ENCODE measurements around the gene STX8. TPM values are rescaled to one million over a fixed set of nuclear protein-coding genes. Genes with fewer than 3 reads are reported as not detected.
A peak's percentile ranks its signal among the peaks of the same experiment; 100 is the strongest.
"Not testable (repeated sequence)": the region's sequence is repeated elsewhere in the genome, so short reads cannot be mapped to it uniquely, and the experiment has no call there.

The STX8 gene
- total RNA-seq, 1 experiment from 2014 or later: 103 TPM

- H3K9me3 ChIP-seq: no peaks in the 10 kb centered on the region
- H3K27me3 ChIP-seq: no peaks in the 10 kb centered on the region
- no peak overlapping the region for H3K4me3 ChIP-seq
- H3K36me3 ChIP-seq: no peaks in the 10 kb centered on the region
- no peak for DNase-seq
These were observed 214.2 kb downstream of the STX8 start for GRCh38 chr17:9361188-9361955.

- Histone ChIP-seq H3K9me3 (no peaks in the 10 kb centered on the region), H3K4me3 (no peak overlapping the region), H3K27me3 (no peaks in the 10 kb centered on the region), H3K36me3 (no peaks in the 10 kb centered on the region)
- no peak for DNase-seq
These were observed 214.9 kb downstream of the STX8 start for GRCh38 chr17:9360677-9361081.

- Histone ChIP-seq H3K9me3 (no peaks in the 10 kb centered on the region), H3K27me3 (no peaks in the 10 kb centered on the region), H3K4me3 (no peak overlapping the region), H3K36me3 (no peaks in the 10 kb centered on the region)
- DNase-seq: no peak
These were observed 219.1 kb downstream of the STX8 start for GRCh38 chr17:9356488-9356911.

GRCh38 chr17:9355846-9356245, 219.8 kb downstream of the STX8 start:
- DNase-seq: no peak
- H3K36me3 ChIP-seq: no peaks in the 10 kb centered on the region
- H3K9me3 ChIP-seq: no peaks in the 10 kb centered on the region

GRCh38 chr17:9355231-9355630, 220.4 kb downstream of the STX8 start:
- H3K4me3 ChIP-seq, H3K36me3 ChIP-seq, DNase-seq, H3K27me3 ChIP-seq, H3K9me3 ChIP-seq: not testable (repeated sequence)

More at GRCh38 chr17:9355846-9356245, 219.8 kb downstream of the STX8 start:
- Histone ChIP-seq H3K4me3 (no peak overlapping the region), H3K27me3 (no peaks in the 10 kb centered on the region)

GRCh38 chr17:9350080-9350479, 225.5 kb downstream of the STX8 start:
- Histone ChIP-seq H3K9me3 (no peaks in the 10 kb centered on the region), H3K4me3 (no peak overlapping the region), H3K27me3 (no peaks in the 10 kb centered on the region), H3K36me3 (no peaks in the 10 kb centered on the region)
- peak; percentile 83 for DNase-seq

- no peaks in the 10 kb centered on the region for H3K9me3 ChIP-seq
- H3K4me3 ChIP-seq: no peak overlapping the region
- H3K36me3 ChIP-seq: no peaks in the 10 kb centered on the region
- no peaks in the 10 kb centered on the region for H3K27me3 ChIP-seq
- no peak for DNase-seq
These were observed 229.2 kb downstream of the STX8 start for GRCh38 chr17:9346296-9346926.

- DNase-seq: no peak
- no peaks in the 10 kb centered on the region for H3K9me3 ChIP-seq
- H3K27me3 ChIP-seq: no peaks in the 10 kb centered on the region
- no peak overlapping the region for H3K4me3 ChIP-seq
- H3K36me3 ChIP-seq: no peaks in the 10 kb centered on the region
These were observed 232.1 kb downstream of the STX8 start for GRCh38 chr17:9343516-9343915.

- no peaks in the 10 kb centered on the region for H3K27me3 ChIP-seq
- H3K4me3 ChIP-seq: no peak overlapping the region
- H3K36me3 ChIP-seq: no peaks in the 10 kb centered on the region
- no peaks in the 10 kb centered on the region for H3K9me3 ChIP-seq
- no peak for DNase-seq
These were observed 233.4 kb downstream of the STX8 start for GRCh38 chr17:9342225-9342624.

- H3K27me3 ChIP-seq: no peaks in the 10 kb centered on the region
These were observed 235.7 kb downstream of the STX8 start for GRCh38 chr17:9339958-9340357.

GRCh38 chr17:9339482-9339881, 236.1 kb downstream of the STX8 start:
- not testable (repeated sequence) for DNase-seq, H3K36me3 ChIP-seq

More at GRCh38 chr17:9339958-9340357, 235.7 kb downstream of the STX8 start:
- H3K36me3 ChIP-seq: no peaks in the 10 kb centered on the region
- H3K4me3 ChIP-seq: no peak overlapping the region
- no peak for DNase-seq
- peaks cover 7% of the 10 kb centered on the region for H3K9me3 ChIP-seq

GRCh38 chr17:9336817-9337216, 238.8 kb downstream of the STX8 start:
- no peak for DNase-seq
- Histone ChIP-seq H3K27me3 (no peaks in the 10 kb centered on the region), H3K9me3 (peaks cover 12% of the 10 kb centered on the region), H3K36me3 (no peaks in the 10 kb centered on the region), H3K4me3 (no peak overlapping the region)

More at GRCh38 chr17:9339482-9339881, 236.1 kb downstream of the STX8 start:
- H3K9me3 ChIP-seq: peaks cover 12% of the 10 kb centered on the region
- H3K27me3 ChIP-seq, H3K4me3 ChIP-seq: not testable (repeated sequence)

- H3K4me3 ChIP-seq: no peak overlapping the region
These were observed 240.8 kb downstream of the STX8 start for GRCh38 chr17:9334536-9335446.

GRCh38 chr17:9332132-9332494, 243.5 kb downstream of the STX8 start:
- Histone ChIP-seq H3K36me3 (no peaks in the 10 kb centered on the region), H3K4me3 (no peak overlapping the region), H3K9me3 (peaks cover 12% of the 10 kb centered on the region), H3K27me3 (no peaks in the 10 kb centered on the region)
- no peak for DNase-seq

More at GRCh38 chr17:9334536-9335446, 240.8 kb downstream of the STX8 start:
- H3K36me3 ChIP-seq: no peaks in the 10 kb centered on the region
- H3K27me3 ChIP-seq: no peaks in the 10 kb centered on the region
- DNase-seq: no peak
- peaks cover 12% of the 10 kb centered on the region for H3K9me3 ChIP-seq

- DNase-seq: no peak
- Histone ChIP-seq H3K36me3 (no peaks in the 10 kb centered on the region), H3K27me3 (no peaks in the 10 kb centered on the region), H3K4me3 (no peak overlapping the region), H3K9me3 (peaks cover 12% of the 10 kb centered on the region)
These were observed 244.1 kb downstream of the STX8 start for GRCh38 chr17:9331279-9332131.

- DNase-seq: no peak
- peaks cover 11% of the 10 kb centered on the region for H3K9me3 ChIP-seq
These were observed 244.9 kb downstream of the STX8 start for GRCh38 chr17:9330611-9331271.

More at GRCh38 chr17:9330611-9331271, 244.9 kb downstream of the STX8 start:
- no peaks in the 10 kb centered on the region for H3K36me3 ChIP-seq
- no peaks in the 10 kb centered on the region for H3K27me3 ChIP-seq
- H3K4me3 ChIP-seq: no peak overlapping the region
